Neuron (in vitro differentiated cells): ENCODE data around the gene KCND3.

Experiments
- H2AFZ ChIP-seq: one replicate; pipeline ENCODE4 v1.6.1; 2013; ENCODE audit warnings: low read depth, mild to moderate bottlenecking, inconsistent platforms, low read length, moderate library complexity
- H3K27me3 ChIP-seq: one replicate; pipeline ENCODE4 v1.6.1; 2013; ENCODE audit warnings: low read length; ENCODE audit not compliant: insufficient read depth
- H3K36me3 ChIP-seq: one replicate; pipeline ENCODE4 v1.6.1; 2013; ENCODE audit warnings: low read length; ENCODE audit not compliant: insufficient read depth
- H3K4me1 ChIP-seq: one replicate; pipeline ENCODE4 v1.6.1; 2013; ENCODE audit warnings: low read length; ENCODE audit not compliant: insufficient read depth
- H3K4me3 ChIP-seq: 2 replicates; pipeline ENCODE4 v1.5.1; 2013; ENCODE audit warnings: mild to moderate bottlenecking, low read length, moderate library complexity
- H3K9me3 ChIP-seq: one replicate; pipeline ENCODE4 v1.6.1; 2013; ENCODE audit warnings: low read length

KCND3 gene

DNA sequence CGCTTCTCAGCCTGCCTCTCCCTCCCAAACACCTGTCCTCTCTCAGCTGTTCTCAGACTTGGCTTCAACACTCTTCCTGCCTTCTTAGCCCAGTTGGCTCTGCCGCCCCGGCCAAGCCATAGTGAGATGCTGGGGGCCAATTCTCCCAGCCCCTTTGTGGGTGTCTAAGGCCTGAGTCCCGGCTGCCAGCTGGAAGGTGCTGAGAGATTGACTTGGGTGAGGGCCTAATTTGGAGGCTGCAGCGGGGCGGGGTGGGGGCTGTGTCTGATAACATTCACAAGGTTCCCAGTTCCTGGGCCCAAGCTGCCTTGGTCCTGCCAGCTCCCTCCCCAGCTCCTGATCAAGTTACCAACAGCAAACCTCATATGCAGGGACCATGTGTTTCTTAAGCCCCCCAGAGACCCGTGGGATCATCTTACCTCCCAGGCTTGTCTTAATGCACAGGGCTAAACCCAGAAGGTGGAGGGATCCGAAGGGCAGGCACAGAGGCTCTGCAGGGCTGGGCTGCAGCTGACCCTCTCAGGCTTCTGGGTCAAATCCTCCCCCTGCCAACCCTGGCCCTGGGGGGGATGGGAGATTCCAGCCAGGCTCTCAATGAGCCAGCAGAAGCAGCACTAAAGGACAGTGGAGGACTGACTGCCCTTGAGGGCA, 260.1 kb downstream of the KCND3 start:
- H3K9me3 ChIP-seq, result no peaks in the 10 kb centered on the region
- H3K27me3 ChIP-seq, result no peaks in the 10 kb centered on the region
- no peak overlapping the region for H2AFZ ChIP-seq
- peaks cover 6% of the 10 kb centered on the region for H3K36me3 ChIP-seq
- peaks cover 16% of the 10 kb centered on the region for H3K4me1 ChIP-seq
- H3K4me3 ChIP-seq, result no peak overlapping the region

DNA sequence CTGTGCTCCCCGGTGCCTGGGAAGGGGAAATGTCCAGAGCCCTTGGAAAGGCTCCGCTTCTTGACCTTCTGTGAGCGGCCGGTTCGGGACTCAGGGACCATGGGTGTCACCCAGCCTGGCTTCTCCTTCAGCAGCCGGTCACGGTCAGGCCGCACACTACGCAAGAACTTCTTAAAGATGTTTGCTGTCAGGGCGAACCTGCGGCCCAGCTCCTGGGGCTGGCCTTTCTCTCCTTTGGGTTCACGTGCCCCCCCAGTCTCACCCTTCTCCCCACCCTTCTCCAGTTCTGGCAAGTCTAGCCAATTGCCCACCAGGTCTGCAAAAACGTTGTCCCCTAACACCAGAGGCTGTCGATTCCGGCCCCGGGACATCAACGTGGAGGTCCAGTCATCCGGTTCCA, 262.4 kb downstream of the KCND3 start:
- Histone ChIP-seq H3K9me3 (no peaks in the 10 kb centered on the region), H3K36me3 (peaks cover 6% of the 10 kb centered on the region), H3K4me1 (peaks cover 5% of the 10 kb centered on the region), H3K4me3 (no peak overlapping the region), H3K27me3 (no peaks in the 10 kb centered on the region), H2AFZ (no peak overlapping the region)

DNA sequence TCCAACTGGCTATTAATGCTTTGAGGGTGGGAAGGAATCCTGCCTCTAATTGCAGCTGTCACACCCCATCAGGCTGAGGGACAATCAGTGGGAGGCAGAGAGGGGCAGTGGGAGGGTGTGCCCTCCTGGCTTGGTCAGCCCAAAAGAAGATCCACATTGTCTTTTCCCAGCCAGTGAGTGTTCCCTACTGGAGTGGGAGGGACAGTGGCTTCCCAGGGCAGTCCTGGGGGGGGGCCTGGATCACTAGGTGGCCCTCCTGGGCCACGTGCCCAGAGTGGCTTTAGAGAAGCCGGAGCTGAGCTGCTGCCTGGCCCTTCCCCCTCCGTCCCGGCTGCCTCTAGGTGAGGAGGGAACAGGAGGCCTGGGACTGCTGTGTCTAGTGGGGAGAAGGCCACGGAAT, 264.3 kb downstream of the KCND3 start:
- peaks cover 5% of the 10 kb centered on the region for H3K4me1 ChIP-seq
- no peaks in the 10 kb centered on the region for H3K9me3 ChIP-seq
- no peak overlapping the region for H2AFZ ChIP-seq
- H3K36me3 ChIP-seq, result peaks cover 6% of the 10 kb centered on the region
- no peaks in the 10 kb centered on the region for H3K27me3 ChIP-seq
- H3K4me3 ChIP-seq, result no peak overlapping the region

DNA sequence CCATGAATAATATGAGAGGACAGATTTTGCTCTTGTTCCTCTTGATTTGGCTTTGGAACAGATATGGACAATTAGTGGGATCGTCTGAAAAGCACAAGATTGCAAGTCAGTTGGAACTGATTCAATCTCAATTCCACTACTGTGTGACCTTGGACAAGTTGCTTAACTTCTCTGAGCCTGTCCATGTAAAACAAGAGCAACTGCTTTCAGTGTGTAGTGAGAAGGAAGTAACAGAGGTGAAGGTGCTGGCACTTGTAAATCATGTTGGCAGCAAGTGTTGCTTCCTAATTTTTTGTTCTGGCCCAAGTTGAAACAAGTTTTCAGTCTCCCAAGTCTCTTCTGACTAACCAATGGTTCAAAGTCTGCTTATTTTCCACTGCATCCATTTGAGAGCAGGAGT, 265.6 kb downstream of the KCND3 start:
- H2AFZ ChIP-seq, result no peak overlapping the region
- no peaks in the 10 kb centered on the region for H3K9me3 ChIP-seq
- no peak overlapping the region for H3K4me3 ChIP-seq
- H3K36me3 ChIP-seq, result peaks cover 6% of the 10 kb centered on the region
- no peaks in the 10 kb centered on the region for H3K27me3 ChIP-seq
- peaks cover 2% of the 10 kb centered on the region for H3K4me1 ChIP-seq

DNA sequence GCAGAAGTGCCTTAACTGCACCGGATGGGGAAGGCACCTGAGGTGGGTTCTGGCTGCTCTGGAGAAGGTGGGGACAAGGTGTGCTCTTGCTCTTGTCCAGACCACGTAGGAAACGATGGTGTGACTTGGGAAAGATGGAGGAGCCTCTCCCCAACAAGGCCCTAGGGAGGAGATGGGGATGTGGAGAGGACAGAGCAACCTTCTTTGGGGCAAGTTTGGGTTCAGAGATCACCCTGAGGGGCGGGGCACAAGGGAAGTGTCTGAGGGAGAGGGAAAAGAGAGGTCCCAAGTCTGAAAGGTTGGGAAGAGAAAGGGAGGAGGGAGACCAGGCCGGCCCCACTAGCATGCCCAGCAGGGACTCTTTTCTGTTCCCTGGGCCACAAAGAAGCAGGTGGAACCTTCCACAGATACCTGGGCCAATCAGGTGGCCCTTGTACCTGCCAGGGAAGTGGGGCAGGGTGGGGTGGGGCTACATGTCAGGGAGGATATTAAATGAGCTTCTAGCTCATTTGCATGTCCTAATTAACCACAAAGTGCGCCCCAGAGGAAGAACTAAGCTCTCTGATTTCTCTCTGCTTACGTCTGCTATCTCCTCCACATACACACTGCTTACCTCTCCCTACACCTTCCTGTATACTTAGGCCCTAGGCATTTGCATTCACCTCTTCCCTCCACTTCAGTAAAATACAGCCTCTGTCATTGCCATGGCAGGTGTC, 266.2 kb downstream of the KCND3 start:
- no peaks in the 10 kb centered on the region for H3K9me3 ChIP-seq
- peaks cover 2% of the 10 kb centered on the region for H3K4me1 ChIP-seq
- H2AFZ ChIP-seq, result no peak overlapping the region
- H3K4me3 ChIP-seq, result no peak overlapping the region
- H3K27me3 ChIP-seq, result no peaks in the 10 kb centered on the region
- peaks cover 6% of the 10 kb centered on the region for H3K36me3 ChIP-seq

DNA sequence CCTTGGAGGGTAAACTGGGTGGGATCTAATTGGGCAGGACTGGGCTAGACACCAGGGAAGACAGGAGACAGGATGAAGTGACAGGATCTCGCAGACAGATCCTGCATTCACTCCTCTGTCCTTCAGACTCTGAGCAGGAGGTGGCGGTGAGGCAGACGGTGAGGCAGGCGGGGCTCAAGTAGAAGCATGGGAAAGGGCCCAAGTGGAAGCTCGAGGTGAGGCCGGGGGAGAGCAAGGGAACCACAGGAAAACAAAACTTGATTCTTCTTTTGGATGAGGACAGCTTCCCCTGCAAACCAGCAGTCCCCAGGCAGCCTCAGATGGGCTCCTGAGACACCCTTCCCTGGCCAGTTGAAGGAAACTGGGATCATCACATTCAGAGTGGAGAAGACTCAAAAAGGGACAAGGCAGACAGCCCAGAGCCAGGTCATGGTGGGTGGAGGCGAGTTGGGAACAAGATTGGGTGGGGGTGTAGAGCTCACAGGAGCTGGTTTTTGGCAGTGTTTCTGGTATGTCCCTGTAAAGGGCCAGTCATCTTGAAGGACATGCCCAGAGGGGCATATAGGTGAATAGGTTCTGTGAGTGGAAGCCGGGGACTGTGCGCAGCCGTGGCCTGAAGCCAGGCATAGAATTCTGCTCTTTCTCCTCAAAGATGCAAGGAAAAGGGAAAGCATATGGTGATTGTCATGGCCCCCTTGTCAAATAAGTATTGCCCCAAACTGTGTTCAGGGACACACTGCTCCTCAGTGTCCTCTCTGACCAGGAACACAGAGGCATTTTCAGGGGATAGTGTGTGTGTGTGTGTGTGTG, 268.3 kb downstream of the KCND3 start:
- Histone ChIP-seq H3K4me3 (no peak overlapping the region), H3K27me3 (no peaks in the 10 kb centered on the region), H3K4me1 (peaks cover 2% of the 10 kb centered on the region), H3K36me3 (no peaks in the 10 kb centered on the region), H3K9me3 (no peaks in the 10 kb centered on the region), H2AFZ (no peak overlapping the region)
